Thyroid gland (tissue), 4 donors: ENCODE results near the gene RGS9BP. TPM values are rescaled to one million over a fixed set of nuclear protein-coding genes. Genes with fewer than 3 reads are reported as not detected.

Source experiments
- DNase-seq, 2 donors: peaks; one replicate each; pipeline ENCODE4 v3.0.0-alpha.2; 2019
- H3K27ac ChIP-seq, 3 donors: fragments of 200-600 bp; sonication (generic); 1 replicate in 2 of 3; 2 replicates in 1 of 3; pipeline ENCODE4 v1.5.1; 2016 to 2019; ENCODE audit warnings: mild to moderate bottlenecking in 1 of 3, moderate library complexity in 1 of 3
- H3K27me3 ChIP-seq: fragments of 200-600 bp; sonication (generic); one replicate; pipeline ENCODE4 v1.5.1; 2019
- H3K36me3 ChIP-seq, 2 donors: fragments of 200-600 bp; sonication (generic); one replicate each; pipeline ENCODE4 v1.5.1; 2016 to 2019
- H3K4me1 ChIP-seq, 2 donors: fragments of 200-600 bp; sonication (generic); one replicate each; pipeline ENCODE4 v1.5.1; 2017 to 2019
- H3K4me3 ChIP-seq, 3 donors: fragments of 200-600 bp; sonication (generic); replicated peaks in 1 of 3; 1 replicate in 2 of 3; 2 replicates in 1 of 3; pipeline ENCODE4 v1.5.1; 2016; ENCODE audit warnings: mild to moderate bottlenecking in 1 of 3
- H3K9me3 ChIP-seq: fragments of 200-600 bp; sonication (generic); one replicate; pipeline ENCODE4 v1.5.1; 2017
- CTCF ChIP-seq, 6 experiments: fragments of 200-600 bp in 3 of 6; fragments of 450-650 bp in 3 of 6; sonication (generic) in 3 of 6; IDR thresholded peaks; one replicate each; pipeline ENCODE4 v1.5.1; 2016 to 2019; ENCODE audit warnings: antibody characterized with exemption in 6 of 6, mild to moderate bottlenecking in 2 of 6, inconsistent platforms in 1 of 6, moderate library complexity in 1 of 6
- POLR2A ChIP-seq, 2 donors: fragments of 450-650 bp; IDR thresholded peaks; one replicate each; pipeline ENCODE4 v1.6.1; 2017; ENCODE audit warnings: antibody characterized with exemption in 2 of 2, mild to moderate bottlenecking in 2 of 2, moderate library complexity in 1 of 2
- WGBS, 2 donors: methylation state at CpG; one replicate each; pipeline ENCODE4 v1.1.5; 2017; 5-methylcytosine and 5-hydroxymethylcytosine counted together
- intact Hi-C: fragments of 100-400 bp; cut with DNase I; formaldehyde crosslinking; loops from one replicate; pipeline ENCODE4 v1.15.1; 2023
- total RNA-seq, 4 donors: library from RNA; depleted of rRNA; stranded (reverse); fragments of >200 nt; gene quantifications; one replicate each; pipeline ENCODE4 v1.2.3, GENCODE V29; 2016

The RGS9BP gene
- total RNA-seq, 4 donors from 2014 or later, result 0.27 to 0.78 (median 0.48) TPM

GRCh38 chr19:32637480-32637879 is 38.2 kb upstream of the RGS9BP start:
- no peak overlapping the region for H3K4me3 ChIP-seq
- WGBS, 2 donors, result 84 to 85% methylated on average over 4 to 10 of the region's 14 CpGs
- H3K27me3 ChIP-seq, result no peaks in the 10 kb centered on the region
- TF ChIP-seq CTCF (IDR thresholded peaks at IDR 0.05) (no peak), POLR2A (IDR thresholded peaks at IDR 0.05) (no peak)
- H3K4me1 ChIP-seq, result no peaks in the 10 kb centered on the region
- no peaks in the 10 kb centered on the region for H3K9me3 ChIP-seq
- H3K27ac ChIP-seq, result no peak overlapping the region
- no peak for DNase-seq
- peaks cover 32 to 47% of the 10 kb centered on the region in 2 donors for H3K36me3 ChIP-seq
- intact Hi-C loops, result no loop called here

DNA sequence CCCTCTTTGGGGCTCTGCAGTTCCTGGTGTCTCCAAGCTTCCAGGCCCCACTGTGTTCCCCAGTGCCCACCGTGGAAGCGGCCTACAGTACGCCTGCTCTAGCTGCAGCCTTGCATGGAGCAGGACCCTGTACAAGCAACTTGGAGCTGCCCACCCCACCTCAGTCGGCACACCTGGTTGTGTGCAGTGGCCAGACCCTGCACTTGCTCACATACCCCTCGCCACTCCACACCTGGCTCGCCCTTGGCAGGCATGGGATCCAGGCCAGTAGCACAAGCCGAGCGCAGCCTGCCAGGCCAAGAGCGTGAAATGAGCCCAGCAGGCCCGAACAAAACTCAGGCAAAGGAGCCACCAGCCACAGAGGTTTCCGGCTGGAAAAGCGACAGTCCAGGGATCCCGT is 37.0 kb upstream of the RGS9BP start:
- TF ChIP-seq CTCF (IDR thresholded peaks at IDR 0.05) (no peak), POLR2A (IDR thresholded peaks at IDR 0.05) (no peak)
- H3K4me3 ChIP-seq, result no peak overlapping the region
- H3K27me3 ChIP-seq, result no peaks in the 10 kb centered on the region
- intact Hi-C loops, result no loop called here
- H3K27ac ChIP-seq, result no peak overlapping the region
- DNase-seq, result no peak
- H3K4me1 ChIP-seq, result no peaks in the 10 kb centered on the region
- no peaks in the 10 kb centered on the region for H3K9me3 ChIP-seq
- 92 to 96% methylated on average over 7 to 13 of the region's 13 CpGs for WGBS, 2 donors
- H3K36me3 ChIP-seq, result peaks cover 42 to 57% of the 10 kb centered on the region in 2 donors

GRCh38 chr19:32642771-32643170 is 32.9 kb upstream of the RGS9BP start:
- H3K27me3 ChIP-seq, result no peaks in the 10 kb centered on the region
- no peak overlapping the region for H3K4me3 ChIP-seq
- intact Hi-C loops, result no loop called here
- no peaks in the 10 kb centered on the region for H3K9me3 ChIP-seq
- DNase-seq, result no peak
- H3K27ac ChIP-seq, result no peak overlapping the region
- TF ChIP-seq POLR2A (IDR thresholded peaks at IDR 0.05), result no peak
- no peak for TF ChIP-seq CTCF (IDR thresholded peaks at IDR 0.05)
- no peaks in the 10 kb centered on the region for H3K4me1 ChIP-seq
- WGBS, 2 donors, result 77 to 99% methylated on average over 9 to 11 of the region's 12 CpGs
- peaks cover 52 to 70% of the 10 kb centered on the region in 2 donors for H3K36me3 ChIP-seq

DNA sequence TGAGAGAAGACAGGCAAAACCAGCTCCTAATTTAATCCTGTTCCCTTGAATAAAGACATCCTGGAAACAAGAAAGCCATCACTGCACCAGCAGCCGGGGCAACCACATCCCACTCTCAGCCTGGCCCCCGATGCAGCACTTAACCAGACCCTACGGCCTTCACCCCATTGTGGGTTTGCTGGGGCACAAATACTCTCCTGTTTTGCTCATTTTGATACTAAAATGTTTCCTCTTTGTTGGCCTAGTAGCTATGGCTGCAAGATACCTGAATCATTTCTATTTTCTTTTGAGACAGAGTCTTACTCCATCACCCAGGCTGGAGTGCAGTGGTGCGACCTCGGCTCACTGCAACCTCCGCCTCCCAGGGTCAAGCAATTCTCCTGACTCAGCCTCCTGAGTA is 29.1 kb upstream of the RGS9BP start:
- no peak overlapping the region for H3K27ac ChIP-seq
- H3K9me3 ChIP-seq, result no peaks in the 10 kb centered on the region
- intact Hi-C loops, result no loop called here
- DNase-seq, result no peak
- H3K27me3 ChIP-seq, result no peaks in the 10 kb centered on the region
- no peak for TF ChIP-seq POLR2A (IDR thresholded peaks at IDR 0.05)
- no peak for TF ChIP-seq CTCF (IDR thresholded peaks at IDR 0.05)
- H3K4me3 ChIP-seq, result no peak overlapping the region
- H3K4me1 ChIP-seq, result no peaks in the 10 kb centered on the region
- peaks cover 31 to 47% of the 10 kb centered on the region in 2 donors for H3K36me3 ChIP-seq
- WGBS, 2 donors, result 96 to 98% methylated on average over 6 of the region's 6 CpGs

GRCh38 chr19:32647361-32647760 is 28.3 kb upstream of the RGS9BP start:
- H3K4me3 ChIP-seq, result no peak overlapping the region
- H3K27ac ChIP-seq, result no peak overlapping the region
- intact Hi-C loops, result no loop called here
- H3K4me1 ChIP-seq, result peaks cover 4 to 6% of the 10 kb centered on the region in 2 donors
- TF ChIP-seq CTCF (IDR thresholded peaks at IDR 0.05) (no peak), POLR2A (IDR thresholded peaks at IDR 0.05) (no peak)
- WGBS, 2 donors, result 88 to 94% methylated on average over 8 of the region's 8 CpGs
- DNase-seq, result no peak
- no peaks in the 10 kb centered on the region for H3K27me3 ChIP-seq
- H3K36me3 ChIP-seq, result peaks cover 28 to 39% of the 10 kb centered on the region in 2 donors
- H3K9me3 ChIP-seq, result no peaks in the 10 kb centered on the region
